ENCODE measurements around the gene EMX1. TPM values are rescaled to one million over a fixed set of nuclear protein-coding genes. Genes with fewer than 3 reads are reported as not detected.

EMX1 gene
- total RNA-seq, 1 donor from 2014 or later: not detected

GRCh38 chr2:72943540-72944395 is 26.4 kb downstream of the EMX1 start:
- DNase-seq: no peak

GRCh38 chr2:72944804-72945449 is 27.6 kb downstream of the EMX1 start:
- DNase-seq: no peak

- DNase-seq: no peak
Measured at GRCh38 chr2:72945450-72946019, 28.2 kb downstream of the EMX1 start.

GRCh38 chr2:72946466-72946865 is 29.1 kb downstream of the EMX1 start:
- DNase-seq: no peak

- DNase-seq: no peak
Measured at GRCh38 chr2:72947952-72948830, 30.9 kb downstream of the EMX1 start.

- DNase-seq: no peak
Measured at GRCh38 chr2:72949045-72949444, 31.7 kb downstream of the EMX1 start.

GRCh38 chr2:72949642-72950041 is 32.3 kb downstream of the EMX1 start:
- DNase-seq: no peak

- no peak for DNase-seq
Measured at GRCh38 chr2:72950558-72951255, 33.4 kb downstream of the EMX1 start.

GRCh38 chr2:72951303-72952095 is 34.2 kb downstream of the EMX1 start:
- DNase-seq: no peak

GRCh38 chr2:72952110-72952823 is 34.9 kb downstream of the EMX1 start:
- DNase-seq: no peak

GRCh38 chr2:72952961-72953360 is 35.6 kb downstream of the EMX1 start:
- DNase-seq: no peak

GRCh38 chr2:72953528-72953927 is 36.2 kb downstream of the EMX1 start:
- DNase-seq: no peak

GRCh38 chr2:72953976-72954375 is 36.7 kb downstream of the EMX1 start:
- DNase-seq: no peak

- DNase-seq: no peak
Measured at GRCh38 chr2:72954376-72955227, 37.3 kb downstream of the EMX1 start.

GRCh38 chr2:72955228-72956049 is 38.1 kb downstream of the EMX1 start:
- no peak for DNase-seq

GRCh38 chr2:72956050-72956395 is 38.7 kb downstream of the EMX1 start:
- DNase-seq: no peak

- no peak for DNase-seq
Measured at GRCh38 chr2:72956936-72957335, 39.6 kb downstream of the EMX1 start.
